Renal cortical epithelial cell (primary cell): ENCODE data around the gene CKAP2L. TPM values are rescaled to one million over a fixed set of nuclear protein-coding genes. Genes with fewer than 3 reads are reported as not detected.

Experiments used
- DNase-seq: peaks from one replicate; pipeline ENCODE4 v3.0.0-alpha.2; 2011; ENCODE audit warnings: low read depth
- total RNA-seq: library from RNA; depleted of rRNA; stranded (reverse); fragments of >200 nt; gene quantifications from 2 replicates; pipeline ENCODE4 v1.2.3, GENCODE V29; 2014

CKAP2L gene
- 0.40 and 4.2 TPM in 2 replicates for total RNA-seq

DNA sequence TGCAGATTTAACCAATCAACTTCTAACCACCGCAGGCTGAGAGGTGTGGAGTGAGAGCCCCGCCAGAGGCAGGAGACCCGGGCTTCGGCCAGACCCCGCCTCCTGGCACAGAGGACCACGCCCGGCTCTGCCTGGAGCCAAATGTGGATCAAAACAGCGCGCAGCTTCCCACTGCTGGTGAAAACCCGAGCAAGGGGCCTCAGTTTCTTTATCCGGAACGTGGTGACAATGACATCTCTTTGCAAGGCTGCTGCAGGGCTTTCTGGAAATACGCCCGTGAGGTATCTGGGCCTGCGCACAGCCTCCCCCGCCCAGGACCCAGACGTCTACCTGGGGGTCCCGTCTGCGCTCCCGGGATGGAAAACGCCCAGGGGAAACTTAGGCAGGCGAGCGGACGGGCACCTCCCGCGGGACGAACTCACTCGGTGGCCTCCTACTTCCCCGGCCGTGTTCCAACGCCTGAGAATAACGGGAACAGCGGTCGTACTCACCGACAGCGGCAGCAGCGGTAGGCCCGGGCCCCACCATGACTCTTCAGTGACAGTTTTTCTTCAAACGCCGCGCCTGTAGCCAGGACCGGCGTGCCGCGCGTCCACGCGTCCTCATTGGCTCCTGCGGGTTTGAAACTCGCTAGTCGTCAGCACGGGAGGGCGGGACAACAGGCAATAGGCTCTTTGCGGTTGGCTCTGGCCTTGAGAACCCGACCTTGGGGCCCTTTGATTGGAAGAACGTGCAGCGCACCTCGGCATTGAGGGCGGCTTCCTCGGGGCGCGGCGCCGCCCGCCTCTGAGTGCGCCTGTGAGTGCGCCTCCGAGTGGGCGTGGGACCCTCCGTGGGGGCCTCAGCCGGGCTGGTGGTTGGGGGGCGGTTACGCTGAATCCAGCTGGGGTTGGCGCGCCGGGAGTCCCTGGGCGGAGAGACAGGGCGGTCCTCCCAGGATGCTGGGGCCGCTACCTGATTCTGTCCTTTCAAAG, at the start of gene CKAP2L:
Gene CKAP2L, minus strand, starts transcription at position 539 of the 974 bp plus-strand sequence. Its CDS starts 11 bp downstream, at position 528.
- peak; percentile 96 for DNase-seq

DNA sequence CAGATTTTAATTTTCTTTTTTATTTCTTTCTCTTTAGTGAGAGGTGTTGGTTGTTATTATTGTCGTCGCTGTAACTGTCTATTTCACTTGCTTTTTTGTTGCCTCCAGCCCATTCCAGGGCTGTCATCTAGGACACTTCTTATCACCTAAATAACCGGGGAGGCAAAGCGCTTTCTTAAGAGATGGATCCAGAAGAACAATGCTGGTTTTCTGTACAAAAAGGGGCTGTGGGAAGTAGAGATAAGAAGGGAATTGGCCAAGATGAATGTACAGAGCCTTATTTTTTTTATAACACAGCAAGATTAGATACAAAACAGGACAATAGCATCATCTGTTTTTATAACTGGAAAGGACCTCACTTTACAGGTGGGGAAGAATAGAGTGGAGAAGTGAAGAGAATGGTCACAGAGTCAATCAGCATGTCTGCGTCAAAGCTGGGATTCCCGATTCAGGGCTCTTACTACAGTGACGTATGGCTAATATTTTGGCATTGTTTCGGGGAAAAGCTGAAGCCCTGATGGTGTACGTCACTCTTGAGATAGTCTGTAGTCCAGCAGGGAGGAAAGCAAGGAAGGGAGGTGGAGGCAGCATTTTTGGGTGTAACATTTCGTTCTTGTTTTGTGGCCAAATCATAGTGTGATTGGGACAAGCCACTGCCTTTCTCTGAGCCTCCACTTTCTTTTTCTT, 49.0 kb upstream of the CKAP2L start:
- DNase-seq, result no peak

GRCh38 chr2:112812318-112813267, 48.2 kb upstream of the CKAP2L start:
- DNase-seq, result no peak

- peak; percentile 94 for DNase-seq
Observed at GRCh38 chr2:112811841-112812306, 47.5 kb upstream of the CKAP2L start.

DNA sequence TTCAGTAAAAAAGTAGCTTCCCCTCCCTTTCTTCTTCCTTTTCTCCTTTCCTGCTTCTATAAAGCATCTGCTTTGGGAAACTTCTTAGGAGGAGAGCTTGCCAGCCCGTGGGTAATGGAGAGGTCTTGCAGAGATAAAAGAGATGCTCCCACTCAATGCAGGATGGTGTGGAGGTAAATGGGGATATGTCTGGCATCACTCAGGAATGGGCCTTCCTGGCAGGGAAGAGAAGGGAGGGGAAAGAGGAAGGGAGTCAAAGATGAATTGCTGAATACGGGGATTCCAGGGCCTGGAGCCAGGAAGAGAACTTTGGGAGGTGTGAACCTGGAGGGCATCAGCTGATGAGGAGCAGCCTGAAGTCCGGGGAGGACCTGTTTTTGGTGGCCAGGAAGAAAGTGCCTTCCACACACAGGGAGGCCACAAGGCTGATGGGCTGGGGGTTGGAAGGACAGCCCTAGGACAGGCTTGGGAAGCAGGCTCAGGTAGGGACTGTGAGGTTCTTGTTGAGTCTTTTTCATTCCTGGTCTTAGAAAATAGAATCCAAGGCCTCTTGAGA, 46.9 kb upstream of the CKAP2L start:
- no peak for DNase-seq

DNA sequence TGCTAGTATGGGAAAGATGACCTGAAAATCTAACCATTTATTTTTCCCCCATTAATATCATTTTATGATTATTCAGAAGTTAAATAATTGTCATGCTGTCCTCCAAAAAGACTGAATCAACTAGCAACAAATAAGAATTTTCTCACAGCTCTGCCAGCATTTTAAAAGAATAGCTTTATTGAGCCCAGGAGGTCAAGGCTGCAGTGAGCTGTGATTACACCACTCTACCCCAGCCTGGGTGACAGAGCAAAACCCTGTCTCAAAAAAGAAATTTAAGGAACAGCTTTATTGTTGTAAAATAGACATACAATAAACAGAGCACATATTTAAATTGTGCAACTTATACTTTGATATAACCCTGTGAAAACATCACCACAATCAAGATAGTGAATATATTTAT, 44.7 kb upstream of the CKAP2L start:
- DNase-seq, result no peak

DNA sequence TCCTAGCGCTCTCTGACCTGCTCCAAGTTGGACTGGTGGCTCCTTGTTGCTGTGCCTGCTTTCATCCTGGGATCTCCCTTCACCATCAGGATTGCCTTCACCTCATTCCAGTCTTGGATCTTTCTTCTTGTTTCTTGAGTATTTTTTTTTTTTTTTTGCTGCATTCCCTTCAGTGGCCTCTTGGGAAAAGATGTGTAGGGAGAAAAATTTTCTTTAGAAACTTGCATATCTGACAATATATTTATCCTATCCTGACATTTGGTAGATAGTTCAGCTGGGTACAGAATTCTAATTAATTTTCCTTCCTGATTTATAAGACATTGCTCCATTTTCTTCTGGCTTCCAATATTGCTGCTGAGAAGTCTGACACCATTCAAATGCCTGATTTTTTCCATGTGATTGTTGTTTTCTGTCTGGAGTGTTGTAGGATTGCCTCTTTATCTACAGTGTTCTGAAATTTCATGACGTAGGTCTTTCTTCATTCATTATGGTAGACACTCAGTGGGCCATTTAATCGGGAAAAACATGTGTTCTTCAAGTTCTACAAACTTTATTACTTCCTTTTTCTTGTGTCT, 42.9 kb upstream of the CKAP2L start:
- DNase-seq, result no peak

GRCh38 chr2:112805542-112805941, 41.1 kb upstream of the CKAP2L start:
- no peak for DNase-seq

- peak; percentile 23 for DNase-seq
Observed at GRCh38 chr2:112803691-112804521, 39.5 kb upstream of the CKAP2L start.

DNA sequence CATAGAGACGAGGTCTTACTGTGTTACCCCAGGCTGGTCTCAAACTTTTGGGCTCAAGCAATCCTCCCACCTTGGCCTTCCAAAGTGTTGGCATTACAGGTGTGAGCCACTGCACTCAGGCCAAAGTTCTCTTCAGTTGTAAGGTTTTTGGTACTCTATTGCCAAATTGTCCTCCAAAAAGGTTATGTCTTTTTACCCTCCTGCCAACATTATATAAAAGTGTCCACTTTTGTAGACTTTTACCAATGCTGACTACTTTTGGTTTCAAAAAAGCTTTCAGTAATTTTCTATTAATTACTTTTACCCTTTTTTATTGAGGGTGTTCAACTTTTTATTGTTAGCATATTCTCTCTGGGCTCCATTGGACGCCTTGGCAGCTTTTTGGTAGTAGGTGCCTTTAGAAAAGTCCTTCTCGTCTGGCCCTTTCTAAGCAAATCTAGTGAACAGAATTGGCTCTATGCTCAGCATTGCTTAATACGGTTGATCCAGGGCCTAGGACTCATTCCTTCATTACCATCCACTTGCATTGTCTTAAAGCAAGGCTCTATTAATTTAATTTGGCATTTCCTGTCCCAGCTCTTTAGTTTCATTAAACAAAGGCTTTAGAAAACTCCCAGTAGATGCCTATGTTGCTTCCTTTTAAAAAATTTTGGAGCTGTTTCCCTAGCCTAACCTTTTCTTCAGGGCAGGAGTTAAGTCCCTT, 36.6 kb upstream of the CKAP2L start:
- DNase-seq, result no peak

DNA sequence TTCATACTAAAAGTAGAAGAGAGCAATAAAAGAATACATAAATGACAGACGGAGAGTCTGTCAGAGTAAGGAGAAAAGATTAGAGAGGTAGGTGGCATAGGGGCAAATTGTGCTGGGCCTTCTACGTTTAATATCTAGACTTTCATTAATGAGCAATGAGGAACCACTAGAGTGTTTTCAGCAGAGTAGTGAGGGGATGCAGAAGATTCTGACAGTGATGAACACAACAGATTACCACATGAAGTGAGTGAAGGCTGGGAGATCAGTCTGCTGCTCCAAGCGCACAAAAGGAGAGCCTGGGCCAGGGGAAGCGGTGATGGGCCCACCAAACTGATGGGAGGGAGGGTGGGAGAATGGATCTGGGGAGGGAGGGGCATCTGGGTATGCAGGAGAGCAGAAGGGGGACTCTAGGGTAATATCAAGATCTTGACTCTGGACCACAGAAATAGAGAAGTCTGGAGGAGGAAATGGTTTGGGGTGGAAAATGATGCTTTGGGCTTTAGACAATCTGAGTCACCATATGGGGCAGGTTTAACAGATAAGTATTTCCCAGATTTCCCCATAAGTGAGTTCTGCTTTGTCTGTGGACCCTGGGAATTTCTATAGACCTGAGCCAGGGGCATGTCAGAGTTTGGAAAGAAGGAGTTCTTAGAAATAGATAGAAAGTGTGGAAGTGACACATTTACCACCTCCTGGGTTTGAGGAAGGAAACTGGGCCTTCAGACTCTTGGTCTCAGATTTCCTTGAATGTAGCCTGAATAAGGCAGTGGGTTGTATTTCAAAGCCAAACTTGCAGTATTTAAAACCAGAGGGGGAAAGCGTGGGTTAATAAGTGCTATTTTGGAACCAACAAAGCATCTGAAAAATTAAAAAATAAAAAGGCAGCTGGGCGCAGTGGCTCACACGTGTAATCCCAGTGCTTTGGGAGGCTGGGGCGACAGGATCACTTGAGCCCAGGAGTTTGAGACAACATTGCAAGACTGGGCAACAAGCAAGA, 34.9 kb upstream of the CKAP2L start:
- DNase-seq, result no peak

DNA sequence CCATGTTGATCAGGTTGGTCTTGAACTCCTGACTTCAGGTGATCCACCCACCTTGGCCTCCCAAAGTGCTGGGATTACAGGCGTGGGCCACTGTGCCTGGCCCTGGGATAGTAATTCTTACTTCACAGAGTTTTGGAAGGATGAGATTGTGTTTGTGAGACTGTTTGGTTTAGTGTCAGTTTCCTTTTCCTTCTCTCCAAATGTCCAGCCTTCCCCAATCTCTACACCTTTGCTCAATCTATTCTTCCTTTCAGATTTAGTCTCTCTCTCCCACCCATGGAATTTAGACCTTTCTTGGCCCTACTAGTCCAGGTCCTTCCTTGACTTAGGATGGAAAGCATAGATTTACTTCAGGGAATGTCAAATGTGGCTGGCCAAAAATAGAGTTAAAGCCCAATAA, 32.1 kb upstream of the CKAP2L start:
- no peak for DNase-seq

DNA sequence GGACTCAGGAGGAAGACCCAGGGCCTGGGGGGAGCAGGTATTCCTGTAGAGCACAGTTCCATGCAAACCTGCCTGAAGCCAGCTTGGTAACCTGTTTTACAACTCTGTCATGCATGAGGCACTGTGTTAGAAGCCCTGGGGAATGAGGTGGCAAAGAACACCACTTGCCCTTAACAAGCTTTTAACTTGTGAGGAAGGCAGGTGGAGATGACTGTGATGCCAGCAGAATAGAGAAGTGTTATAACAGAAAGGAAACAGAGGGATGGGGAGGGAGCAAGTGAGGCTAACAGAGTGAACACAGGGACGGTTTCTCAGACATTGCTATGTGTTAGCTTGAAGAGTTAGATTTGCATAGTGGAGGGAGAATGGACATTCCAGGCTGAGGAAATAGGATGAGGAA, 31.4 kb upstream of the CKAP2L start:
- DNase-seq, result peak; percentile 61

DNA sequence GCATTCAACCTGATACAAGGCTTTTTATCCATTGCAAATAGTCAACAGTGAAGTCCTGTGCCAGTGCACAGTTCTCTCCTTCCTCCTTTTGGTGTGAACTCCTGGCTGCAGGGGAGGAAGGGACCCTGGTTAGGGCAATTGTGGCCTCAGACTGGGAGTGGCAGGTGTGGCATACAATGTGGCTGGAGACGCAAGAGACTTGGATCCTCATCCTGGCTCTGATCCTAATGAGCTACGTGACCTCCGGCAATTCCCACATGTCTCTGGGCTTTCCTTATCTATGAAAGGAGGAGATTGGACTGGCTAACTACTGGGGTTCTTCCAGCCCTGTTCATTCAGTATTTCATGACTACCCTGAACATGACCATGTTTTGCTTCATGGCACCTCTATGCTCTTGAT, 30.4 kb upstream of the CKAP2L start:
- no peak for DNase-seq

- peak; percentile 72 for DNase-seq
Observed at GRCh38 chr2:112794131-112794733, 29.8 kb upstream of the CKAP2L start.

GRCh38 chr2:112793449-112793978, 29.1 kb upstream of the CKAP2L start:
- DNase-seq, result no peak

DNA sequence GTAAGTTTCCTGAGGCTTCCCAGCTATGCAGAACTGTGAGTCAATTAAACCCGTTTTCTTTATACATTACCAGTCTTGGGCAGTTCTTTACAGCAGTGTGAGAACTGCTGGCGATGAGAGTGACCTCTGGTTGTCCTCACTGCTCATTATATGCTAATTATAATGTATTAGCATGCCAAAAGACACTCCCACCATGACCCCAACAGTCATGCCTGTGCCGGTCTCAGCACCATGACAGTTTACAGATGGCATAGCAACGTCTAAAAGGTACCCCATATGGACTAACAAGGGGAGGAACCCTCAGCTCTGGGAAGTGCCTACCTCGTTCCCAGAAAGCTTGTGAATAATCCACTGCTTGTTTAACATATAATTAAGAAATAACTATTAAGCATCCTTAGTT, 28.0 kb upstream of the CKAP2L start:
- no peak for DNase-seq
